ENCODE data around the gene PCDHB7.
"Not testable (repeated sequence)": the region's sequence is repeated elsewhere in the genome, so short reads cannot be mapped to it uniquely, and the experiment has no call there.

- not testable (repeated sequence) for TF ChIP-seq TOX (CRISPR knock-in tag; IDR thresholded peaks at IDR 0.05; ENCODE audit: borderline replicate concordance); CSRNP3 (CRISPR knock-in tag; IDR thresholded peaks at IDR 0.05); PPARA (CRISPR knock-in tag; IDR thresholded peaks at IDR 0.05; ENCODE audit: borderline replicate concordance); RARB (CRISPR knock-in tag; IDR thresholded peaks at IDR 0.05); PATZ1 (CRISPR knock-in tag; IDR thresholded peaks at IDR 0.05; ENCODE audit: borderline replicate concordance); ESRRG (CRISPR knock-in tag; IDR thresholded peaks at IDR 0.05); ZFP30 (CRISPR knock-in tag; IDR thresholded peaks at IDR 0.05); ZNF70 (CRISPR knock-in tag; IDR thresholded peaks at IDR 0.05); ZC3H10 (CRISPR knock-in tag; IDR thresholded peaks at IDR 0.05)
Measured at GRCh38 chr5:141123396-141124135, 48.9 kb upstream of the PCDHB7 start.

Measured in SK-N-SH treated with all-trans-retinoic acid at 6 μM for 48 hours (cell line).